Activated CD4-positive, alpha-beta T cell treated with anti-CD3 and anti-CD28 coated beads, Interleukin-2, amount 10 ng/mL, durations not matched to agents 24 days and 14 days (primary cell): ENCODE results near the gene PGAP6. TPM values are rescaled to one million over a fixed set of nuclear protein-coding genes. Genes with fewer than 3 reads are reported as not detected.
"Not testable (repeated sequence)": the region's sequence is repeated elsewhere in the genome, so short reads cannot be mapped to it uniquely, and the experiment has no call there.

Experiments
- DNase-seq: peaks from one replicate; pipeline ENCODE4 v3.0.0; 2022
- H3K27ac Mint-ChIP-seq: one replicate; pipeline ENCODE4 v1.8.0; 2022; ENCODE audit warnings: mild to moderate bottlenecking, mixed read lengths
- H3K27me3 Mint-ChIP-seq: one replicate; pipeline ENCODE4 v1.8.0; 2022; ENCODE audit warnings: mixed read lengths
- H3K36me3 Mint-ChIP-seq: one replicate; pipeline ENCODE4 v1.8.0; 2022; ENCODE audit warnings: low read depth, mild to moderate bottlenecking, mixed read lengths
- H3K4me1 Mint-ChIP-seq: one replicate; pipeline ENCODE4 v1.8.0; 2021; ENCODE audit warnings: mixed read lengths
- H3K4me3 Mint-ChIP-seq: one replicate; pipeline ENCODE4 v1.8.0; 2022; ENCODE audit warnings: mild to moderate bottlenecking, moderate library complexity, mixed read lengths
- H3K9me3 Mint-ChIP-seq: one replicate; pipeline ENCODE4 v1.8.0; 2021; ENCODE audit warnings: mixed read lengths
- intact Hi-C: fragments of 100-400 bp; cut with micrococcal nuclease; formaldehyde crosslinking; loops from one replicate; pipeline ENCODE4 v1.15.1; 2023
- total RNA-seq: library from RNA; stranded (reverse); gene quantifications from 2 replicates; pipeline ENCODE4 v1.2.3, GENCODE V29; 2022

PGAP6 gene
- total RNA-seq, 1 donor from 2014 or later: 37.8 TPM

DNA sequence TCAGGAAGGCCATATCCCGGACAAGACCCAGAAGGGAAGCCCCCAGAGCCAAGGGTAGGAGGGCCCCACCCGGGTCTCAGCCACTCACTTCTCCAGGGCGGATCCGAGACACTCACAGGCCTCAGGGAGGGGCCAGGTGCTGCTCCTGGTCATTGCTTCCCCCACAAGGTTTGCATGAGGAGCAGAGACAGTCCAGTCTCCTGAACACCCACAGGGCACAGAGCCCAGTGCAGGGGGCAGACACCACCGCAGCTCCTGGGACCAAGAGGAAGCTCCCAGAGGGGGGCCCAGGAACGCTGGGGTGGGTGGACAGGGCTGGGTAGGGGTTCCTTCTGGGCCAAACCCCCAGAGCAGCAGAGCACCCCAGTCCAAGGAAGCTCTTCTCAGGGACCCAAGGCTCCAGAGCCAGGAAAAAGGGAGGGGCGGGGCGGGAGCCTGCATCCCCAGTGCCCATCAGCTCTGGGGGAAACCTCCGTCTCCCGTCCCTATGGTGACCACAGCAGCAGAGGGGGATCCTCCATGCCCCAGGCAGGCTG is 10.7 kb downstream of the PGAP6 start:
- no peaks in the 10 kb centered on the region for H3K27me3 Mint-ChIP-seq
- H3K9me3 Mint-ChIP-seq: no peaks in the 10 kb centered on the region
- peak overlapping the region; percentile 95 for H3K27ac Mint-ChIP-seq
- H3K4me1 Mint-ChIP-seq: peaks cover 10% of the 10 kb centered on the region
- peaks cover 11% of the 10 kb centered on the region for H3K36me3 Mint-ChIP-seq
- DNase-seq: no peak
- intact Hi-C loops: loop anchor here (1.0 kb wide), 1 partner anchor 18 kb away; no protein-coding TSS in a partner anchor
- H3K4me3 Mint-ChIP-seq: peak overlapping the region; percentile 96

GRCh38 chr16:370443-370842 is 11.3 kb downstream of the PGAP6 start, which contains the start of gene MRPL28:
Gene MRPL28, minus strand, starts transcription at chr16:370538. Its CDS starts 320 bp downstream, at chr16:370218.
- peaks cover 11% of the 10 kb centered on the region for H3K36me3 Mint-ChIP-seq
- peak within 1 kb of the TSS; percentile 96 for H3K4me3 Mint-ChIP-seq
- peak within 1 kb of the TSS; percentile 95 for H3K27ac Mint-ChIP-seq
- intact Hi-C loops: loop anchor here (1.0 kb wide), 1 partner anchor 17 kb away; no protein-coding TSS in a partner anchor
- H3K9me3 Mint-ChIP-seq: no peaks in the 10 kb centered on the region
- H3K27me3 Mint-ChIP-seq: no peaks in the 10 kb centered on the region
- peaks cover 10% of the 10 kb centered on the region for H3K4me1 Mint-ChIP-seq
- peak; percentile 98 for DNase-seq

DNA sequence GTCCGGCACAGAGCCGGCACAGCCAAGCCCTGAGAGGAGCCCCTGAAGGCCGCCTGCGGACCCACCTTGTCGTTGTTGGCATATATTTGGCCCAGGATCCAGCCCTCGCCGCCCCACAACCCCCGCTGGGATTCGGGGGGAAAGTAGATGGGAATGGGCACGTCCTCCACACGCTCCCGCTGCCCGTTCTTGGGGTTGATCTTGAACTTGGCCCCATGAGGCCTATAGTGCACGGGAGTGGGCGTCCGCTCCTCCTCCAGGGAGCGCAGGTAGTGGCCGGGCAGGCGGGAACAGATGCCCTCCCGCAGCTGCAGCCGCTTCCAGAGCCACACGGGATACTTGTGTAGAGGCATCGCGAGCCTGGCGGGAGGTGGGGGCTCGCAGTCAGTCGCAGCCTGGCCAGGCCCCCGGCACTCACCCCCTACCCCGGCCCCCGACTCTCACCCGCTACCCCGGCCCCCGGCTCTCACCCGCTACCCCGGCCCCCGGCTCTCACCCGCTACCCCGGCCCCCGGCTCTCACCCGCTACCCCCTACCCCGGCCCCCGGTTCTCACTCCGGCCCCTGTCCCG is 11.8 kb downstream of the PGAP6 start:
- intact Hi-C loops: loop anchor here (1.0 kb wide), 1 partner anchor 17 kb away; no protein-coding TSS in a partner anchor
- H3K36me3 Mint-ChIP-seq: peaks cover 11% of the 10 kb centered on the region
- H3K27ac Mint-ChIP-seq: peak overlapping the region; percentile 15

GRCh38 chr16:369275-369865 is 12.4 kb downstream of the PGAP6 start:
- peaks cover 11% of the 10 kb centered on the region for H3K36me3 Mint-ChIP-seq

More for the DNA sequence above, 11.8 kb downstream of the PGAP6 start:
- no peaks in the 10 kb centered on the region for H3K27me3 Mint-ChIP-seq
- no peak for DNase-seq
- H3K4me3 Mint-ChIP-seq: peak overlapping the region; percentile 96
- H3K9me3 Mint-ChIP-seq: no peaks in the 10 kb centered on the region
- peaks cover 10% of the 10 kb centered on the region for H3K4me1 Mint-ChIP-seq

GRCh38 chr16:368388-369158 is 13.2 kb downstream of the PGAP6 start:
- Mint-ChIP-seq H3K27me3 (no peaks in the 10 kb centered on the region), H3K4me3 (no peak overlapping the region), H3K27ac (no peak overlapping the region), H3K36me3 (peaks cover 11% of the 10 kb centered on the region), H3K9me3 (no peaks in the 10 kb centered on the region), H3K4me1 (peaks cover 10% of the 10 kb centered on the region)
- intact Hi-C loops: no loop called here
- no peak for DNase-seq

More at GRCh38 chr16:369275-369865, 12.4 kb downstream of the PGAP6 start:
- H3K27ac Mint-ChIP-seq: peak overlapping the region; percentile 34
- intact Hi-C loops: no loop called here
- no peaks in the 10 kb centered on the region for H3K27me3 Mint-ChIP-seq
- peak overlapping the region; percentile 77 for H3K4me3 Mint-ChIP-seq
- H3K4me1 Mint-ChIP-seq: peaks cover 10% of the 10 kb centered on the region
- no peaks in the 10 kb centered on the region for H3K9me3 Mint-ChIP-seq
- DNase-seq: no peak

DNA sequence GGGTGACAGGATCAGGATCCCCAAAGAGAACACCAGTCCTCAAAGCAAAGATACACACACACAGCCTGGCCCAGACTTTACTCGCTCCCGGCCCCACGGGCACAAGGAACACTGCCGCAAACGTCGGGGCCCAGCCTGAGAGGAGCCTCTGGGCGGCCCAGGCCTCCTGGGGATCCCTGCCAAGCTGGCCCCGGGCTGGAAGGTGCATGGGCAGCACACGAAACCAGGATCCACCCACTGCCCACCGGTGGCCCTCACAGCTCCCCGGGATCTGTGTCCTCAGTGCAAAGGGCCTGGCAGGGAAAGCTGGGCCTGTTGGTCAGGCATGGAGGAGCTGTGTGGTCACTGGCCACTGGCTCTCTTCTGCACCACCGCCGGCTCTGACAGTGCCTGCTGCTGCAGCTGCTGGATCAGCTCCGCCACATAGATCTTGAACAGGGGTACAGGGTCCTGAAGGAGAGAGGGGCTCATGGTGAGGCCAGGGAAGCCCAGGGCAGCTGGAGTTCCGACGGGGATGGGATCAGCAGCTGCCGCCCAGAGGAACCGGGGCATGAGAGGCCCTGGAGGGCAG is 14.4 kb downstream of the PGAP6 start:
- H3K9me3 Mint-ChIP-seq: no peaks in the 10 kb centered on the region
- DNase-seq: no peak
- H3K4me1 Mint-ChIP-seq: peaks cover 10% of the 10 kb centered on the region
- H3K27me3 Mint-ChIP-seq: no peaks in the 10 kb centered on the region
- intact Hi-C loops: no loop called here
- peaks cover 11% of the 10 kb centered on the region for H3K36me3 Mint-ChIP-seq
- no peak overlapping the region for H3K4me3 Mint-ChIP-seq
- H3K27ac Mint-ChIP-seq: no peak overlapping the region

DNA sequence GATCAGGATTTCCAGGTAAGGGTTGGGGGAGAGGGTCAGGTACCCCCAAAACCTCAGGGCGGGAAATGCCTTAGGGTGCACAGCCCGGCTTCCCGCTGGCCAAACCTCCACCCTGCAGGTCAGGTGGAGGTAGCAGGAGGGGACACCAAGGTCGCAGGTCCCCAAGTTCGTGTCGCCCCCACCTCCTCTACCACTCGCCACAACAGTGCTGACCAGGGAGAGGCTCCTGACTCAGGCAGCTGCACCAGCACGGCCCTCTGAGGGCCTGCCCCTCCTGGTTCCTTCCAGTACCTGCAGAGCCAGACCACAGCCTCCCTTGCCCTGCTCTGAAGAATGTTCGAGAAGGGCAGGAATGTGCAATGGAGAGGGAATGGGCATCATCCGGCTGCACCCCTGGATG is 15.3 kb downstream of the PGAP6 start:
- intact Hi-C loops: no loop called here
- DNase-seq: no peak
- no peaks in the 10 kb centered on the region for H3K27me3 Mint-ChIP-seq
- H3K27ac Mint-ChIP-seq: no peak overlapping the region
- H3K4me1 Mint-ChIP-seq: peaks cover 14% of the 10 kb centered on the region
- no peaks in the 10 kb centered on the region for H3K9me3 Mint-ChIP-seq
- H3K36me3 Mint-ChIP-seq: peaks cover 11% of the 10 kb centered on the region
- no peak overlapping the region for H3K4me3 Mint-ChIP-seq

DNA sequence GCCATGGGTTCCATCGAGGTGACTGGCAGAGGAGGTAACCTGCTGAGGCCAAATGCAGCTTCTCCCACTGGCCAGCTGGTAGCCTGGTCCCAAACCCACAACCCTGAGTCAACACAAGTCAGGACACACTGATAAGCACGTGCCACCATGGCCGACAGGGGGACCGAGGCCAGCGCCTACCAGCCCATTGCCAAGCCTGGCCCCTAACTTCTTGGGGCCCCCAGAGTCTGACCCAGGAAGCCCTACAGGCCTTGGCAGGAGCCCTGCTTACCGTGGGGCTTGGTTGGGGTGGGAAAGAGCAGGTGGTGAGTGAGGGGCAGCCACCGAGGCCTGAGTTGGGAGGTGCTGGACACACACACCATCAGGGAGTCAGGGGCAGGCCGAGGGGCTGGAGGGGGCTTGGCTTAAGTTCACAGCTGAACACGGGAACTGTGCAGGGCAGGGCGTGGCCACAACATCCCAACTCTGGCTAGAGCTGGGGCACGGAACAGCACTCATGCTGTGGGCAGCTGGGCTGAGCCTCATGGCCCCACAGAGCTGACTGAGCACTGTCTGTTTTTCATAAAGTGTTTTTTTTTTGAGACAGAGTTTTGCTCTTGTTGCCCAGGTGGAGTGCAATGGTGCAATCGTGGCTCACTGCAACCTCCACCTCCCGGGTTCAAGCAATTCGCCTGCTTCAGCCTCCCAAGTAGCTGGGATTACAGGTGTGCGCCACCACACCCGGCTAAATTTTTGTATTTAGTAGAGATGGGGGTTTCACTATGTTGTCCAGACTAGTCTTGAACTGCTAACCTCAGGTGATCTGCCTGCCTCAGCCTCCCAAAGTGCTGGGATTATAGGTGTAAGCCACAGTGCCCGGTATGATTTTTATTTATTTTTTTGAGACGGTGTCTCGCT is 16.9 kb downstream of the PGAP6 start:
- intact Hi-C loops: loop anchor here (5.0 kb wide), 1 partner anchor 183 kb away; the partner anchor contains the start of gene HBQ1
- peaks cover 7% of the 10 kb centered on the region for H3K4me1 Mint-ChIP-seq
- H3K4me3 Mint-ChIP-seq: no peak overlapping the region
- no peak for DNase-seq
- H3K27me3 Mint-ChIP-seq: no peaks in the 10 kb centered on the region
- H3K36me3 Mint-ChIP-seq: peaks cover 7% of the 10 kb centered on the region
- H3K9me3 Mint-ChIP-seq: no peaks in the 10 kb centered on the region
- no peak overlapping the region for H3K27ac Mint-ChIP-seq

- Mint-ChIP-seq H3K27me3 (no peaks in the 10 kb centered on the region), H3K36me3 (peaks cover 5% of the 10 kb centered on the region), H3K4me1 (peaks cover 4% of the 10 kb centered on the region), H3K4me3 (no peak overlapping the region), H3K9me3 (no peaks in the 10 kb centered on the region), H3K27ac (no peak overlapping the region)
- intact Hi-C loops: loop anchor here (5.0 kb wide), 1 partner anchor 182 kb away; the partner anchor contains the start of gene HBQ1
- no peak for DNase-seq
Observed at GRCh38 chr16:363766-364490, 17.9 kb downstream of the PGAP6 start.

- intact Hi-C loops: loop anchor here (5.0 kb wide), 1 partner anchor 181 kb away; the partner anchor contains the start of gene HBQ1
- Mint-ChIP-seq H3K36me3 (peaks cover 5% of the 10 kb centered on the region), H3K27ac (no peak overlapping the region), H3K4me3 (no peak overlapping the region), H3K4me1 (peaks cover 4% of the 10 kb centered on the region), H3K27me3 (no peaks in the 10 kb centered on the region), H3K9me3 (no peaks in the 10 kb centered on the region)
- no peak for DNase-seq
Observed at GRCh38 chr16:363110-363765, 18.5 kb downstream of the PGAP6 start.

GRCh38 chr16:362702-362999 is 19.1 kb downstream of the PGAP6 start:
- not testable (repeated sequence) for H3K36me3 Mint-ChIP-seq, H3K27me3 Mint-ChIP-seq, H3K4me3 Mint-ChIP-seq, H3K4me1 Mint-ChIP-seq, H3K27ac Mint-ChIP-seq, H3K9me3 Mint-ChIP-seq, DNase-seq
- intact Hi-C loops: loop anchor here (1.0 to 5.0 kb wide), 3 partner anchors 180 to 297 kb away; partner anchors contain the start of gene HBQ1
